ENCODE results near the gene CIBAR2. TPM values are rescaled to one million over a fixed set of nuclear protein-coding genes. Genes with fewer than 3 reads are reported as not detected.

Gene CIBAR2
- 0.15 TPM in 1 of 2 replicates, not detected in the other for total RNA-seq (ENCODE audit: low replicate concordance)

GRCh38 chr16:85112364-85112763 is at the start of gene CIBAR2:
TSS of gene CIBAR2 (minus strand) at chr16:85112472. CDS start at chr16:85112352, 120 bp downstream.

Other genes starting within 250 kb of the CIBAR2 start
- 43.5 and 190 TPM in 2 replicates for gene ZDHHC7, start 100.9 kb downstream of the CIBAR2 start, total RNA-seq (ENCODE audit: low replicate concordance)
- gene KIAA0513, start 84.7 kb downstream of the CIBAR2 start, total RNA-seq (ENCODE audit: low replicate concordance) = 8.4 and 23.3 TPM in 2 replicates

All from smooth muscle cell of the coronary artery (primary cell).